ENCODE results near the gene TRIP10. TPM values are rescaled to one million over a fixed set of nuclear protein-coding genes. Genes with fewer than 3 reads are reported as not detected.
"Not testable (repeated sequence)": the region's sequence is repeated elsewhere in the genome, so short reads cannot be mapped to it uniquely, and the experiment has no call there.

Gene TRIP10
- total and polyA plus RNA-seq, 9 donors = 57.3 to 149 (median 106) TPM

DNA sequence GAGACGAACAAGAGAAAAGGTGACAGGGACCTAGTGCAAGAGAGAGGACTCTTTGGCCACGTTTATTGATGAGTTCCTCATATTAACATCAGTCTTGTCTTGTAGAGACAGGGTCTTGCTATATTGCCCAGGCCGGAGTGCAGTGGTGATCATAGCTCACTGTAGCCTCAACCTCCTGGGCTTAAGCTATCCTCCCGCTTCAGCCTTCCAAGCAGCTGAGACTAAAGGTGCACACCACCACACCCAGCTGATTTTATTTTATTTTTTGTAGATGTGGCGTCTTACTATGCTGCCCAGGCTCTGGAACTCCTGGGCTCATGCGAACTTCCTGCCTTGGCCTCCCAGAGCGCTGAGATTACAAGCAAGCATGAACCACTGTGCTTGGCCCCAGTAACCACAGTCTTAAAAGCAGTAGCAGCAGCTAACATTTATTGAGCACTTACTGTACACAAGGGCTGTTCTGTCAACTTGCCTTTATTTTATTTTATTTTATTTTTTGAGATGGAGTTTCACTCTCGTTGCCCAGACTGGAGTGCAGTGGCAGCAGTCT, 28.8 kb downstream of the TRIP10 start:
- Histone ChIP-seq H3K4me1 (ENCODE audit: insufficient read depth) (peaks cover 2% of the 10 kb centered on the region), H3K27me3 (peaks cover 8% of the 10 kb centered on the region), H3K4me3 (no peak overlapping the region), H3K9me3 (no peaks in the 10 kb centered on the region), H3K36me3 (no peaks in the 10 kb centered on the region), H3K27ac (no peak overlapping the region)
- 60 to 73% (median 62%) methylated on average over 8 of the region's 8 CpGs for WGBS, 3 donors
- DNase-seq = no peak
- intact Hi-C loops (cut with DNase I) = loop anchor here in 1 of 4 donors (10.0 kb wide), 1 partner anchor 134 kb away; no protein-coding TSS in a partner anchor
- TF ChIP-seq CTCF (IDR thresholded peaks at IDR 0.05) = no peak
- no peak for TF ChIP-seq POLR2A (IDR thresholded peaks at IDR 0.05)
- TF ChIP-seq EP300 (IDR thresholded peaks at IDR 0.05) = no peak

GRCh38 chr19:6769006-6769619, 29.6 kb downstream of the TRIP10 start:
- H3K27me3 ChIP-seq = peaks cover 8% of the 10 kb centered on the region
- no peak overlapping the region for H3K4me3 ChIP-seq
- TF ChIP-seq EP300 (IDR thresholded peaks at IDR 0.05) = no peak
- no peak for TF ChIP-seq CTCF (IDR thresholded peaks at IDR 0.05)
- TF ChIP-seq POLR2A (IDR thresholded peaks at IDR 0.05) = no peak
- intact Hi-C loops (cut with DNase I) = loop anchor here in 1 of 4 donors (10.0 kb wide), 1 partner anchor 134 kb away; no protein-coding TSS in a partner anchor
- no peaks in the 10 kb centered on the region for H3K36me3 ChIP-seq
- WGBS, 3 donors = 52 to 55% (median 54%) methylated on average over 11 of the region's 11 CpGs
- no peaks in the 10 kb centered on the region for H3K9me3 ChIP-seq
- no peak overlapping the region for H3K27ac ChIP-seq
- peaks cover 2% of the 10 kb centered on the region for H3K4me1 ChIP-seq (ENCODE audit: insufficient read depth)
- no peak for DNase-seq

DNA sequence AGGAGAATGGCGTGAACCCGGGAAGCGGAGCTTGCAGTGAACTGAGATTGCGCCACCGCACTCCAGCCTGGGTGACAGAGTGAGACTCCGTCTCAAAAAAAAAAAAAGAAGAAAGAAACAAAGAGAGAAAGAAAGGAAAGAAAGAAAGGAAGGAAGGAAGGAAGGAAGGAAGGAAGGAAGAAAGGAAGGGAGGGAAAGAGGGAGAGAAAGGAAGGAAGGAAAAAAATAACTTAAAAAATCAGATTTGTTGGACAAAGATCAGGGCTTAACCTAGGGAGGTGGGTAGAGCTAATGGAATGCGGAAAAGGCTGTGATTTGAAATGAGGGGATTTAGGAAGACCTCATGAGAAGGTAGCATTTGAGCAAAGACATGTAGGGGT, 32.2 kb downstream of the TRIP10 start:
- intact Hi-C loops (cut with DNase I); H3K4me1 ChIP-seq (ENCODE audit: insufficient read depth); H3K27me3 ChIP-seq: not testable (repeated sequence)

DNA sequence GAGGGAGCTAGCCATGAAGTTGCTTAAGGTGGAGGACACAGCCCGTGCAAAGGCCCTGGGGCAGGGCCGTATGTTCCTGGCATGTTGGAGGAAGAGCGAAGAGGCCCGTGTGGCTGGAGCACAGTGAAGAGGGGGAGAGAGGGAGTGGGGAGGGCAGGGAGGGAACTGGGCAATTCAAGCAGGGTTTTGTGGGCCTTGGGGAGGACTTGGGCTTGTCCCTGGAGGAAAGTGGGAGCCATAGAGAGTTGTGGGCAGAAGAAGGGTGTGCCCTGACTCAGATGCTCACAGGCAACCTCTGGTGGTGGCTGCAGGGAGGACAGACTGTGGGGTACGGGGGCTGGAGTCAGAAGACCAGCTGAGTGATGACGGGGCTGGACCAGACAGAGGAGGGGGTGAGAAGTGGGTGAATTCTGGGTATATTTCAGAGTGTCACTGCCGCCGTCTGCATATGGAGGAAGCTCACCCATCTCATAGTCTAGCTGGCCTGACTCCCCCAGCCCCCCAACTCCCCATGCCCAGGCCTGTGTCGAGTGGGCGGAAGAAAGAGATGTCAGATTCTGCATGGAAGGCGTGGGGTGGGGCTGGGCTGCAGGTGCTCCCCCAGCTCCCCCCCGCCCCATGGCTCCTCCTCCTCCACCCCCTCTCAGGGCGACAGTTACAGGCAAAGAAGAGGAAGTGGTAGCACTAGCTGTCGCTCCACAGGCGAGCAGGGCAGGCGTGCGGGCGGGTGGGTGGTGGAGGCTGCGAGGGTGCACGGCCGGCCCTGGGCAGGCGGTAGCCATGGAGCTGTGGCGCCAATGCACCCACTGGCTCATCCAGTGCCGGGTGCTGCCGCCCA, 32.8 kb downstream of the TRIP10 start, which contains the start of gene VAV1:
Gene VAV1, plus strand, starts transcription at position 681 of the 838 bp plus-strand sequence. Its CDS starts 100 bp downstream, at position 781.
- peaks cover 5% of the 10 kb centered on the region for H3K27me3 ChIP-seq

More for the DNA sequence above, 32.2 kb downstream of the TRIP10 start:
- H3K27ac ChIP-seq, H3K36me3 ChIP-seq, DNase-seq, H3K9me3 ChIP-seq, H3K4me3 ChIP-seq: not testable (repeated sequence)
- 85 to 88% (median 86%) methylated on average over 7 of the region's 7 CpGs for WGBS, 3 donors

More for the DNA sequence above, 32.8 kb downstream of the TRIP10 start, which contains the start of gene VAV1:
- Histone ChIP-seq H3K9me3 (no peaks in the 10 kb centered on the region), H3K27ac (no peak within 1 kb of the TSS), H3K36me3 (no peaks in the 10 kb centered on the region), H3K4me1 (ENCODE audit: insufficient read depth) (peaks cover 2% of the 10 kb centered on the region), H3K4me3 (peak within 1 kb of the TSS; percentile 10)
- 51 to 61% (median 54%) methylated on average over 18 to 25 of the region's 25 CpGs for WGBS, 3 donors
- TF ChIP-seq EP300 (IDR thresholded peaks at IDR 0.05) (no peak), CTCF (IDR thresholded peaks at IDR 0.05) (no peak), POLR2A (IDR thresholded peaks at IDR 0.05) (no peak)
- intact Hi-C loops (cut with DNase I) = no loop called here
- no peak for DNase-seq

Measured in ovary (tissue), 9 donors.